ENCODE data around the gene PLCL1. TPM values are rescaled to one million over a fixed set of nuclear protein-coding genes. Genes with fewer than 3 reads are reported as not detected.

PLCL1 gene
- total and polyA plus RNA-seq, 2 donors from 2014 or later: 13.6 to 14.7 TPM

DNA sequence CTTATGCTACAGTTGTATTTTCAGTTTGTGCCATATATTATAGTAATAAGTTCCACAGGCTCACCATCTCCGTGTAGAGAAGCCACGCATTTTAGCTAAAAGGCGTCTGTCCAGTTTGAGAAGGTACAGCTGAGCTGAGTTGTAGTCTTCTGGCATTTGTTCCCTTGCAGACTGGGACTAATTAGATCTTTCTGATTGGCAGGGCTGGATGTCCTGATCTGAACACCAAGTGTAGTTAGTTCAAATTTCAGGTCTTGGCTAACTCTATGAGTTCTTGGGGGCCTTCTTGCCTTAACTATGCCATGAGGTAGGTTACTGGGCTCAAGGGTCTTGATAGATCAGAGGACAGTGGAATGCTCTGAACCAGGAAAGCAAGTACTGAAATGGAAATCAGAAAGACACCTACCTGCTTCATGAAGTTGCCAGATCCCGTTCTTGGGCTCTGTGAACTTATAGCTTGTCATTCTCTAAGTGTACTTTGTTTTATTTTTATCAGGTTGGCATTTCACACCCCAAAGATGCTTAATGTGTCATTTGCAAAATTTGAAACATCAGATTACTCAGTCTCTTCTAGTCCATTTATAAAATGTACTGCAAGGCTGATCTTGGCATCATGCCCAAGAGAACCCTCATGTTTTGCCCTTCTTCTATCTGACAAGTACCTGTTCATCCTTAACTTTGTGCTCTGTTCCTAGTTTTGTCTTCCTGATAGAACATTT, 93.7 kb downstream of the PLCL1 start:
- H3K27ac ChIP-seq (ENCODE audit: low read depth in 2 of 2, low read length in 2 of 2): no peak overlapping the region
- TF ChIP-seq, protein P1, sequence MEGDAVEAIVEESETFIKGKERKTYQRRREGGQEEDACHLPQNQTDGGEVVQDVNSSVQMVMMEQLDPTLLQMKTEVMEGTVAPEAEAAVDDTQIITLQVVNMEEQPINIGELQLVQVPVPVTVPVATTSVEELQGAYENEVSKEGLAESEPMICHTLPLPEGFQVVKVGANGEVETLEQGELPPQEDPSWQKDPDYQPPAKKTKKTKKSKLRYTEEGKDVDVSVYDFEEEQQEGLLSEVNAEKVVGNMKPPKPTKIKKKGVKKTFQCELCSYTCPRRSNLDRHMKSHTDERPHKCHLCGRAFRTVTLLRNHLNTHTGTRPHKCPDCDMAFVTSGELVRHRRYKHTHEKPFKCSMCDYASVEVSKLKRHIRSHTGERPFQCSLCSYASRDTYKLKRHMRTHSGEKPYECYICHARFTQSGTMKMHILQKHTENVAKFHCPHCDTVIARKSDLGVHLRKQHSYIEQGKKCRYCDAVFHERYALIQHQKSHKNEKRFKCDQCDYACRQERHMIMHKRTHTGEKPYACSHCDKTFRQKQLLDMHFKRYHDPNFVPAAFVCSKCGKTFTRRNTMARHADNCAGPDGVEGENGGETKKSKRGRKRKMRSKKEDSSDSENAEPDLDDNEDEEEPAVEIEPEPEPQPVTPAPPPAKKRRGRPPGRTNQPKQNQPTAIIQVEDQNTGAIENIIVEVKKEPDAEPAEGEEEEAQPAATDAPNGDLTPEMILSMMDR (IDR thresholded peaks at IDR 0.05; ENCODE audit: borderline replicate concordance, extremely low read depth, insufficient read depth): no peak
- FAIRE-seq: no peak

DNA sequence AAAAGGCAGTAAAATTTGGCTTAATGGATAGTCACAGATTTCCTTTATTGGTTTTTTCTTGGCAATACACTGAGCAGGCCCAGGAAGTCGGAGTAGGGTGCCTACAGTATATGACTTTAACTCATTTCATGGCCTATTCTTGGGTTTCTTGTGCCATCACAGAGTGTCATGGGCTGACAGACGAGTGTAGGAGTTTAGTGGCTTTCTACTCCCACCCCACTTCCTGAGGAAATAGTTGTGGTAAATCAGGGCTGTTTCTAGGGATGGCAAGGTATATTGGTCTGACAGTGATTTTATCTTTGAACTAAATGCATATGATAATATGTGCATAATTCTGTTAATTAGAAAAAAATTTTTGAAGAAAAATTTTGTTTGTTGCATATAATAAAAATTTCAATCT, 100.1 kb downstream of the PLCL1 start:
- DNase-seq: no peak
- no peaks in the 10 kb centered on the region for H3K9me3 ChIP-seq (ENCODE audit: control insufficient read depth in 2 of 3, insufficient read depth in 1 of 3, low read length in 3 of 3)
- intact Hi-C loops (cut with DNase I): no loop called here
- H3K36me3 ChIP-seq (ENCODE audit: control insufficient read depth in 2 of 3, insufficient read depth in 3 of 3, low read length in 3 of 3): no peaks in the 10 kb centered on the region
- no peak overlapping the region for H3K9ac ChIP-seq (ENCODE audit: low read length in 3 of 3)
- TF ChIP-seq, protein P1 (IDR thresholded peaks at IDR 0.05; ENCODE audit: borderline replicate concordance, extremely low read depth, insufficient read depth): no peak
- H3K4me3 ChIP-seq (ENCODE audit: low read length in 3 of 3): no peak overlapping the region
- no peak for FAIRE-seq
- H3K4me1 ChIP-seq (ENCODE audit: control insufficient read depth in 2 of 3, insufficient read depth in 2 of 3, low read depth in 1 of 3, low read length in 3 of 3): no peaks in the 10 kb centered on the region
- H3K27me3 ChIP-seq (ENCODE audit: control insufficient read depth, insufficient read depth, low read length): no peaks in the 10 kb centered on the region
- no peak overlapping the region for H3K27ac ChIP-seq (ENCODE audit: low read depth in 2 of 2, low read length in 2 of 2)

More for the DNA sequence above, 93.7 kb downstream of the PLCL1 start:
- no peaks in the 10 kb centered on the region for H3K27me3 ChIP-seq (ENCODE audit: control insufficient read depth, insufficient read depth, low read length)
- no peak overlapping the region for H3K4me3 ChIP-seq (ENCODE audit: low read length in 3 of 3)
- H3K9me3 ChIP-seq (ENCODE audit: control insufficient read depth in 2 of 3, insufficient read depth in 1 of 3, low read length in 3 of 3): no peaks in the 10 kb centered on the region
- peak in 1 of 5 donors; percentile 28 for DNase-seq
- peaks cover 0 to 10% (median 3%) of the 10 kb centered on the region in 3 donors for H3K4me1 ChIP-seq (ENCODE audit: control insufficient read depth in 2 of 3, insufficient read depth in 2 of 3, low read depth in 1 of 3, low read length in 3 of 3)
- H3K9ac ChIP-seq (ENCODE audit: low read length in 3 of 3): no peak overlapping the region
- intact Hi-C loops (cut with DNase I): no loop called here
- no peaks in the 10 kb centered on the region for H3K36me3 ChIP-seq (ENCODE audit: control insufficient read depth in 2 of 3, insufficient read depth in 3 of 3, low read length in 3 of 3)

DNA sequence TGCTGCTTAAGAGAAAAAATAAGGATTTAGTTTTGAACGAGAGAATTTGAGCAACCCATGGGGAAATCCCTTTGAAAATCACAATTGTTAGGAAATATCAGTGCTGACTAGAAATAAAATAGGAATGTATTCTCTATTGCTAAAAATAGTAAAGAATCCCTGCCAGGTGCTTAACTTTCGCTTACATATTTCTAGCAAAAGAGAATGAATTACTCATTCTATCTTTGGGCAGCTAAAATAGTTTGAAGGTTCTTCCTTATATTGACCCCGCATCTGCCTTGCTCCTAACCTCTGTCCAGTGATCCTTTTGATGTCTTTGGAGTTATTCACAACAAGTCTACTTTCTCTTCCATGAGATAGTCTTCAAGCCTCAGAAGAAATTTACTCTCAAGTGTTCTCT, 103.8 kb downstream of the PLCL1 start:
- TF ChIP-seq, protein P1 (IDR thresholded peaks at IDR 0.05; ENCODE audit: borderline replicate concordance, extremely low read depth, insufficient read depth): no peak
- H3K27ac ChIP-seq (ENCODE audit: low read depth in 2 of 2, low read length in 2 of 2): no peak overlapping the region
- H3K36me3 ChIP-seq (ENCODE audit: control insufficient read depth in 2 of 3, insufficient read depth in 3 of 3, low read length in 3 of 3): no peaks in the 10 kb centered on the region
- H3K27me3 ChIP-seq (ENCODE audit: control insufficient read depth, insufficient read depth, low read length): no peaks in the 10 kb centered on the region
- no peak overlapping the region for H3K4me3 ChIP-seq (ENCODE audit: low read length in 3 of 3)
- intact Hi-C loops (cut with DNase I): no loop called here
- DNase-seq (no peak), FAIRE-seq (no peak)
- H3K4me1 ChIP-seq (ENCODE audit: control insufficient read depth in 2 of 3, insufficient read depth in 2 of 3, low read depth in 1 of 3, low read length in 3 of 3): peaks cover 0 to 3% (median 0%) of the 10 kb centered on the region in 3 donors
- H3K9ac ChIP-seq (ENCODE audit: low read length in 3 of 3): no peak overlapping the region
- no peaks in the 10 kb centered on the region for H3K9me3 ChIP-seq (ENCODE audit: control insufficient read depth in 2 of 3, insufficient read depth in 1 of 3, low read length in 3 of 3)

All from kidney (tissue), 14 donors.